ENCODE measurements around the gene THSD4. TPM values are rescaled to one million over a fixed set of nuclear protein-coding genes. Genes with fewer than 3 reads are reported as not detected.

THSD4 gene
- total and polyA plus RNA-seq, 2 of the 4 experiments (the other 2 are of a cell fraction) = 25.5 to 31.1 TPM

DNA sequence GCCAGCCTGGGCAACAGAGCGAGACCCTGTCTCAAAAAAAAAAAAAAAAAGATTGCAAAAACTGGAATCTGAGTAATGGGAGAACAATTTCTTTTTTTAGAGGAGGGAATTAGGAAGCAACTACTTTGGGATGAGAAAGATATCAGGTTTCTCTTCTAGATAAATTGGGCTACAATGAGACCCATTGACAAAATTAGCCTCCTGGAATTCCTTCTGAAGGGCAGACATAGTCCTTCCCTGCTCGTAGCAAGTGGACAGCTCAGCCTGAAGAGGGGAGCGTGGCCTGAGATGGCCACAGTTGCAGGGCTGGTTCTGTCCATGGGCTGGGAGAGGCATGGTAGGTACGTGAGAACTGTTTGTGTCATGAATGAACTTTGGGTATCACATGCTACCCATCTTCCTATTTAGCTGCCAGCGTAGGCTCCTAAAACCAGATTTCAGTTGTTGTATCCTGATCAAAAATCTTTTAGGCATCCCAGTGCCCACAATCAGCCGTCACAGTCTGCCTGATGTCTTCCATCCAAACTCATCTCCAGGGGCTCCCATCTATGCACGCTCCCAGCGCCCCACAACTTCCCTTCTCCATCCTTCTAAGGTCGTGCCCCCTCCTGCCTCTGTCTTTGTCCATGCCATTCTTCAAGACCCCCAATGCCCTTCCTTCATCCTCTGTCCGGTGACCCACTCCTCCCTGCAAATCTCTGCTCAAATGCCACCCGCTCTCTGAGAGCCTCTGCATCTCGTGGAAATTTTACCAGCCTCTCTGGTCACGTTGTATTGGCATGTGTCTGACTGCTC lies 603.0 kb downstream of the THSD4 start (continued):
- TF ChIP-seq NFE2L2 (IDR thresholded peaks at IDR 0.05; ENCODE audit: low read depth, low read length) = no peak

DNA sequence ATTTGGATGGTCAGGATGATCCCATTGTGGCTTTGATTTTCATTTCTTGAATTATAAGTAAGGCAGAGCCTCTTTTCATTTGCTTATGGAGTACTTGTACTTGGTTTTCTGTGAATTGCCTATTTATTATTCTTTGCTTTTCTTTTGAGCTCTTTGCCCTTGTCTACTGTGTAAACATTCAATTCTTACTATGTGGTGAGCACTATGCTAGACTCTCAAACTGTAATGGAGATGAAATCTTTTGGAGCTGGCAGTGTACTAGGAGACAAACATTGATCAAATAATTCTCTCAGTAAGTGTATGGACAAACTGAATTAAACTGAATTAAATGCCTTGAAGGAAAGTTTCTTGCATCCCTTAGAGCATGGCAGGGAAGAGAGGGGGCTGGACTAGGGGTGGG lies 608.1 kb downstream of the THSD4 start:
- H3K79me1 ChIP-seq (ENCODE audit: low read depth in 1 of 2, low read length in 2 of 2) = no peaks in the 10 kb centered on the region
- no peak overlapping the region for H3K23ac ChIP-seq (ENCODE audit: low read depth, low read length)
- DNase-seq (no peak), ATAC-seq (ENCODE audit: low read depth) (peak; percentile 76)
- no peak overlapping the region for H3K14ac ChIP-seq (replicated peaks; ENCODE audit: low read depth, low read length)
- no peaks in the 10 kb centered on the region for H3K36me3 ChIP-seq (ENCODE audit: control insufficient read depth, insufficient read depth, low read length)
- no peak for TF ChIP-seq RAD21 (IDR thresholded peaks at IDR 0.05; ENCODE audit: low read length)
- TF ChIP-seq RFX5 (IDR thresholded peaks at IDR 0.05; ENCODE audit: low read depth, low read length) = no peak
- no peak for TF ChIP-seq POLR2A (IDR thresholded peaks at IDR 0.05; ENCODE audit: low read depth, low read length)
- no peak for TF ChIP-seq MAFK (IDR thresholded peaks at IDR 0.05; ENCODE audit: low read depth, low read length)
- TF ChIP-seq, protein P1, sequence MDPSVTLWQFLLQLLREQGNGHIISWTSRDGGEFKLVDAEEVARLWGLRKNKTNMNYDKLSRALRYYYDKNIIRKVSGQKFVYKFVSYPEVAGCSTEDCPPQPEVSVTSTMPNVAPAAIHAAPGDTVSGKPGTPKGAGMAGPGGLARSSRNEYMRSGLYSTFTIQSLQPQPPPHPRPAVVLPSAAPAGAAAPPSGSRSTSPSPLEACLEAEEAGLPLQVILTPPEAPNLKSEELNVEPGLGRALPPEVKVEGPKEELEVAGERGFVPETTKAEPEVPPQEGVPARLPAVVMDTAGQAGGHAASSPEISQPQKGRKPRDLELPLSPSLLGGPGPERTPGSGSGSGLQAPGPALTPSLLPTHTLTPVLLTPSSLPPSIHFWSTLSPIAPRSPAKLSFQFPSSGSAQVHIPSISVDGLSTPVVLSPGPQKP (IDR thresholded peaks at IDR 0.05; ENCODE audit: borderline replicate concordance, low read depth, low read length) = no peak
- H3K56ac ChIP-seq (ENCODE audit: extremely low read depth, insufficient read depth, low read length) = no peak overlapping the region
- no peak overlapping the region for H2BK20ac ChIP-seq (ENCODE audit: low read depth, low read length)
- no peaks in the 10 kb centered on the region for H3K9me3 ChIP-seq (ENCODE audit: control insufficient read depth, insufficient read depth, low read length)
- H3K18ac ChIP-seq (ENCODE audit: low read depth, low read length) = no peak overlapping the region
- ChIA-PET POLR2A (ENCODE audit: unreplicated experiment) (no interaction called here), CTCF (no interaction called here)
- 0 out of 2 replicates have a peak, but pooled peaks cover 1% of the 10 kb centered on the region for H3K4me1 ChIP-seq (ENCODE audit: control insufficient read depth, insufficient read depth, low read length)
- in situ Hi-C loops (cut with MboI; ENCODE audit: low sequenced_read_pairs) = no loop called here
- H3K4me3 ChIP-seq (ENCODE audit: insufficient read depth, low read depth, low read length) = no peak overlapping the region
- no peak overlapping the region for H2BK5ac ChIP-seq (ENCODE audit: low read depth, low read length, poor library complexity, severe bottlenecking)
- no peak overlapping the region for H4K5ac ChIP-seq (ENCODE audit: low read depth, low read length)
- H3K9ac ChIP-seq (ENCODE audit: low read depth, low read length) = no peak overlapping the region
- no peak overlapping the region for H3K4me2 ChIP-seq (ENCODE audit: low read depth, low read length)
- H2AK9ac ChIP-seq (replicated peaks; ENCODE audit: low read depth, low read length, poor library complexity) = no peak overlapping the region
- no peaks in the 10 kb centered on the region for H3K27me3 ChIP-seq (ENCODE audit: control insufficient read depth, insufficient read depth, low read length)
- no TSS peak for BruUV-seq (replicated peaks)
- no peak overlapping the region for H2BK120ac ChIP-seq (ENCODE audit: low read depth, low read length)
- H4K20me1 ChIP-seq (ENCODE audit: insufficient read depth, low read length) = no peaks in the 10 kb centered on the region
- H4K91ac ChIP-seq (ENCODE audit: insufficient read depth, low read depth, low read length) = no peak overlapping the region
- H2AK5ac ChIP-seq (ENCODE audit: low read depth, low read length) = no peak overlapping the region
- dilution Hi-C loops (cut with HindIII; ENCODE audit: low sequenced_read_pairs, unreplicated experiment) = no loop called here
- no peak overlapping the region for H4K8ac ChIP-seq (ENCODE audit: low read depth in 2 of 2, low read length in 2 of 2)
- intact Hi-C loops (cut with micrococcal nuclease) = loop anchor here (5.0 kb wide), 1 partner anchor 71 kb away; no protein-coding TSS in a partner anchor
- no peak overlapping the region for H3K4ac ChIP-seq (ENCODE audit: low read depth, low read length)
- H2AFZ ChIP-seq (replicated peaks; ENCODE audit: low read length, poor library complexity) = no peak overlapping the region
- H3K27ac ChIP-seq (ENCODE audit: insufficient read depth, low read length) = no peak overlapping the region
- H2BK15ac ChIP-seq (ENCODE audit: low read depth, low read length) = no peak overlapping the region
- no peaks in the 10 kb centered on the region; the same call in 1 of the 2 replicates for H3K9me1 ChIP-seq (ENCODE audit: insufficient read depth, low read length)

Data from IMR-90 (cell line).